Chondrocyte (in vitro differentiated cells): Measurements from ENCODE around the gene SHFL. TPM values are rescaled to one million over a fixed set of nuclear protein-coding genes. Genes with fewer than 3 reads are reported as not detected.

ENCODE experiments used
- DNase-seq: peaks from one replicate; pipeline ENCODE4 v3.0.0; 2021; ENCODE audit warnings: mixed read lengths, low spot score
- H3K27ac Mint-ChIP-seq: one replicate; pipeline ENCODE4 v1.8.0; 2021; ENCODE audit warnings: mild to moderate bottlenecking, moderate library complexity, mixed read lengths; ENCODE audit not compliant: unreplicated experiment
- H3K27me3 Mint-ChIP-seq: 2 replicates; pipeline ENCODE4 v1.8.0; 2021; ENCODE audit warnings: low read depth, mixed read lengths
- H3K36me3 Mint-ChIP-seq: 2 replicates; pipeline ENCODE4 v1.8.0; 2021; ENCODE audit warnings: low read depth, mixed read lengths
- H3K4me1 Mint-ChIP-seq: 2 replicates; pipeline ENCODE4 v1.8.0; 2021; ENCODE audit warnings: low read depth, mild to moderate bottlenecking, mixed read lengths
- H3K4me3 Mint-ChIP-seq: one replicate; pipeline ENCODE4 v1.8.0; 2021; ENCODE audit warnings: mild to moderate bottlenecking, moderate library complexity, mixed read lengths; ENCODE audit not compliant: unreplicated experiment
- H3K9me3 Mint-ChIP-seq: 2 replicates; pipeline ENCODE4 v1.8.0; 2021; ENCODE audit warnings: low read depth, mixed read lengths
- CTCF ChIP-seq: fragments of 200-600 bp; sonication (generic); IDR thresholded peaks from 2 replicates; pipeline ENCODE4 v1.5.0; 2021; ENCODE audit warnings: antibody characterized with exemption, mild to moderate bottlenecking, moderate library complexity
- total RNA-seq: library from RNA; stranded (reverse); gene quantifications from 3 replicates; pipeline ENCODE4 v1.2.1, GENCODE V29; 2021

SHFL gene
- total RNA-seq, 1 donor from 2014 or later: 19.9 TPM

DNA sequence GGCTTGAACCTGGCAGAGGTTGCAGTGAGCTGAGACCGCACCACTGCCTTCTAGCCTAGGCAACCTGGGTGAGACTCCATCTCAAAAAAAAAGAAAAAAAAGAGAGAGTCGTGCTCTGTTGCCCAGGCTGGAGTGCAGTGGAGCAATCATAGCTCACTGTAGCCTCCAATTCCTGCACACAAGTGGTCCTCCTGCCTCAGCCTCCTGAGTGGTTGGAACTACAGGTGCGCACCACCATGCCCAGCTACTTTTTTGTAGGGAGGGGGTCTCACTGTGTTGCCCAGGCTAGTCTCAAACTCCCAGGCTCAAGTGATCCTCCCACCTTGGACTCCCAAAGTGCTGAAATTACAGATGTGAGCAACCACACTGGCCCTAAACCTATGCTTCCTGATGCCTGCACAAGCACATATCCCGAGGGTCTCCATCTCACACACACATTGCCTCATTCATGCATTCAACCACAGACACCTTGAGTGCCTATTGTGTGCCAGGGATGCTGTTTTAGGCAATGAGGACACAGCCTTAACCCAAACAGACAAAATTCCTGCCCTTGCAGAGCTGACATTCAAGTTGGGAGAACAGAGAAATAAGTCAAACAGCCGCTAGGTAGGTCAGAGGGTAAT is 14.2 kb downstream of the SHFL start:
- Mint-ChIP-seq H3K9me3 (no peaks in the 10 kb centered on the region), H3K36me3 (no peaks in the 10 kb centered on the region), H3K4me3 (no peak overlapping the region), H3K4me1 (peaks cover 8% of the 10 kb centered on the region), H3K27me3 (peaks cover 2% of the 10 kb centered on the region), H3K27ac (no peak overlapping the region)
- no peak for DNase-seq
- no peak for TF ChIP-seq CTCF

GRCh38 chr19:10102787-10103236 is 16.7 kb downstream of the SHFL start:
- Mint-ChIP-seq H3K36me3 (no peaks in the 10 kb centered on the region), H3K27ac (no peak overlapping the region), H3K27me3 (peaks cover 2% of the 10 kb centered on the region), H3K4me3 (no peak overlapping the region), H3K4me1 (peaks cover 14% of the 10 kb centered on the region), H3K9me3 (no peaks in the 10 kb centered on the region)
- DNase-seq: no peak
- no peak for TF ChIP-seq CTCF

- Mint-ChIP-seq H3K27me3 (peaks cover 2% of the 10 kb centered on the region), H3K4me3 (no peak overlapping the region), H3K9me3 (no peaks in the 10 kb centered on the region), H3K4me1 (peaks cover 10% of the 10 kb centered on the region), H3K36me3 (no peaks in the 10 kb centered on the region), H3K27ac (no peak overlapping the region)
- TF ChIP-seq CTCF: no peak
- DNase-seq: no peak
Measured at GRCh38 chr19:10104130-10104513, 18.0 kb downstream of the SHFL start.

- no peak for TF ChIP-seq CTCF
- Mint-ChIP-seq H3K9me3 (no peaks in the 10 kb centered on the region), H3K27ac (no peak overlapping the region), H3K4me1 (peaks cover 10% of the 10 kb centered on the region), H3K36me3 (peaks cover 6% of the 10 kb centered on the region), H3K4me3 (no peak overlapping the region), H3K27me3 (no peaks in the 10 kb centered on the region)
- no peak for DNase-seq
Measured at GRCh38 chr19:10104665-10105508, 18.8 kb downstream of the SHFL start.

GRCh38 chr19:10105509-10106099 is 19.5 kb downstream of the SHFL start:
- Mint-ChIP-seq H3K9me3 (no peaks in the 10 kb centered on the region), H3K27me3 (no peaks in the 10 kb centered on the region), H3K27ac (peak overlapping the region; percentile 94), H3K4me3 (peak overlapping the region; percentile 85), H3K36me3 (peaks cover 8% of the 10 kb centered on the region), H3K4me1 (peaks cover 10% of the 10 kb centered on the region)
- DNase-seq: no peak
- TF ChIP-seq CTCF: no peak
